OCI-LY7 (cell line): ENCODE measurements around the gene PKN1. TPM values are rescaled to one million over a fixed set of nuclear protein-coding genes. Genes with fewer than 3 reads are reported as not detected.

Source experiments
- BruUV-seq: library from RNA; stranded (reverse); fragments of 400-500 nt; replicated peaks from 2 replicates; lab custom pipeline; 2021; lab: Mats Ljungman, UMichigan
- CTCF ChIA-PET: fragments of 300-600 bp; sonication (Branson Sonifier 250); formaldehyde crosslinking; loops from one replicate; lab custom pipeline; 2022; ENCODE audit warnings: antibody characterized with exemption; ENCODE audit not compliant: unreplicated experiment; lab: Charles Lee
- POLR2A ChIA-PET: fragments of 300-600 bp; sonication (Branson Sonifier 250); formaldehyde crosslinking; loops from one replicate; lab custom pipeline; 2022; ENCODE audit warnings: antibody characterized with exemption; lab: Charles Lee
- DNase-seq: peaks from one replicate; pipeline ENCODE4 v3.0.0-alpha.2; 2015; ENCODE audit warnings: low spot score
- H2AFZ ChIP-seq: fragments of 200-600 bp; sonication (generic), shearing (Covaris generic); 2 replicates; pipeline ENCODE4 v1.6.1; 2014; ENCODE audit warnings: mild to moderate bottlenecking, antibody characterized with exemption, low read length, moderate library complexity
- H3K27ac ChIP-seq: fragments of 200-600 bp; sonication (generic); 2 replicates; pipeline ENCODE4 v1.5.1; 2014; ENCODE audit warnings: mixed run types, low read depth, mild to moderate bottlenecking, moderate library complexity, low read length, inconsistent platforms; ENCODE audit not compliant: poor library complexity, severe bottlenecking
- H3K36me3 ChIP-seq: fragments of 200-600 bp; sonication (generic); 2 replicates; pipeline ENCODE4 v1.6.1; 2014; ENCODE audit warnings: mild to moderate bottlenecking, antibody characterized with exemption, low read length, moderate library complexity, mixed read lengths; ENCODE audit not compliant: insufficient read depth
- H3K4me1 ChIP-seq: fragments of 200-600 bp; sonication (generic); 2 replicates; pipeline ENCODE4 v1.5.1; 2014; ENCODE audit warnings: mild to moderate bottlenecking, low read length; ENCODE audit not compliant: insufficient read depth, poor library complexity, severe bottlenecking
- H3K4me2 ChIP-seq: fragments of 200-600 bp; sonication (generic); 2 replicates; pipeline ENCODE4 v1.6.1; 2014; ENCODE audit warnings: mild to moderate bottlenecking, low read length
- H3K4me3 ChIP-seq: fragments of 200-600 bp; sonication (generic); 2 replicates; pipeline ENCODE4 v1.5.1; 2014; ENCODE audit warnings: mild to moderate bottlenecking, low read depth, low read length; ENCODE audit not compliant: poor library complexity, severe bottlenecking
- H3K79me2 ChIP-seq: fragments of 200-600 bp; sonication (generic); 2 replicates; pipeline ENCODE4 v1.6.1; 2016; ENCODE audit warnings: low read depth, mild to moderate bottlenecking, low read length, moderate library complexity, mixed read lengths; ENCODE audit not compliant: insufficient read depth
- H3K9me2 ChIP-seq: fragments of 200-600 bp; sonication (generic); 2 replicates; pipeline ENCODE4 v1.6.1; 2016; ENCODE audit warnings: mild to moderate bottlenecking, low read length, mixed read lengths; ENCODE audit not compliant: insufficient read depth
- H3K9me3 ChIP-seq: fragments of 200-600 bp; sonication (generic); 2 replicates; pipeline ENCODE4 v1.6.1; 2014; ENCODE audit warnings: mild to moderate bottlenecking, mixed run types, low read length, mixed read lengths
- H4K20me1 ChIP-seq: fragments of 200-600 bp; sonication (generic); 2 replicates; pipeline ENCODE4 v1.6.1; 2014; ENCODE audit warnings: mild to moderate bottlenecking, antibody characterized with exemption, low read length, moderate library complexity, mixed read lengths; ENCODE audit not compliant: insufficient read depth
- CTCF ChIP-seq: fragments of 200-600 bp; sonication (generic); conservative IDR thresholded peaks from 2 replicates; pipeline ENCODE4 v1.5.1; 2014; ENCODE audit warnings: mild to moderate bottlenecking, antibody characterized with exemption, low read length, moderate library complexity, mixed read lengths
- EZH2phosphoT487 ChIP-seq: fragments of 200-600 bp; sonication (generic); IDR thresholded peaks from 2 replicates; pipeline ENCODE4 v1.6.1; 2018; ENCODE audit warnings: low read depth, borderline replicate concordance, mild to moderate bottlenecking, mixed run types, antibody characterized with exemption, low read length, moderate library complexity, mixed read lengths
- intact Hi-C: fragments of 100-400 bp; cut with micrococcal nuclease; formaldehyde crosslinking; loops from one replicate; pipeline ENCODE4 v1.10.0; 2022; ENCODE audit not compliant: unreplicated experiment
- total RNA-seq, 2 experiments: library from RNA; depleted of rRNA in 1 of 2; stranded (reverse); fragments of >200 nt in 1 of 2; shearing (Covaris generic) in 1 of 2; gene quantifications; 2 replicates each; pipeline ENCODE4 v1.2.3, GENCODE V29; 2014 to 2022

Gene PKN1
- total RNA-seq, 2 experiments from 2014 or later: 117 to 233 TPM

- Histone ChIP-seq H4K20me1 (peaks cover 27% of the 10 kb centered on the region), H3K4me2 (peak overlapping the region; percentile 90), H2AFZ (no peak overlapping the region), H3K27ac (peak overlapping the region; percentile 87), H3K4me1 (peaks cover 42% of the 10 kb centered on the region), H3K9me2 (no peaks in the 10 kb centered on the region), H3K4me3 (peak overlapping the region; percentile 89), H3K79me2 (peaks cover 52% of the 10 kb centered on the region), H3K9me3 (no peaks in the 10 kb centered on the region), H3K36me3 (peaks cover 48% of the 10 kb centered on the region)
- no TSS peak for BruUV-seq
- CTCF ChIA-PET: no interaction called here
- intact Hi-C loops: loop anchor here (1.0 kb wide), 1 partner anchor 15 kb away; the partner anchor contains the start of gene PKN1
- no peak for TF ChIP-seq EZH2phosphoT487
- no peak for TF ChIP-seq CTCF
- POLR2A ChIA-PET: interaction anchor here (0.8 kb wide), 1 partner anchor 62 kb away, joined by 4 read pairs; no protein-coding TSS in a partner anchor
- DNase-seq: peak; percentile 85
Measured at GRCh38 chr19:14418856-14419105, 14.3 kb upstream of the PKN1 start.

- peaks cover 42% of the 10 kb centered on the region for H3K4me1 ChIP-seq
- peak within 1 kb of the TSS; percentile 56; the same call in 1 of the 2 replicates for H2AFZ ChIP-seq
- no TSS peak for BruUV-seq
- H3K36me3 ChIP-seq: peaks cover 45% of the 10 kb centered on the region
- peak within 1 kb of the TSS; percentile 89 for H3K4me3 ChIP-seq
- POLR2A ChIA-PET: interaction anchor here (0.6 to 1.2 kb wide), 5 partner anchors 10 to 1394 kb away, joined by 3 to 7 read pairs (median 3); no protein-coding TSS in a partner anchor
- peaks cover 24% of the 10 kb centered on the region for H4K20me1 ChIP-seq
- intact Hi-C loops: loop anchor here (1.0 kb wide), 1 partner anchor 14 kb away; the partner anchor contains the start of gene PKN1
- H3K27ac ChIP-seq: peak within 1 kb of the TSS; percentile 87
- no peaks in the 10 kb centered on the region for H3K9me3 ChIP-seq
- CTCF ChIA-PET: interaction anchor here (1.1 kb wide), 1 partner anchor 13 kb away, joined by 3 read pairs; no protein-coding TSS in a partner anchor
- peak within 1 kb of the TSS; percentile 90 for H3K4me2 ChIP-seq
- TF ChIP-seq CTCF (no peak), EZH2phosphoT487 (no peak)
- H3K9me2 ChIP-seq: no peaks in the 10 kb centered on the region
- H3K79me2 ChIP-seq: peaks cover 47% of the 10 kb centered on the region
- DNase-seq: peak; percentile 100
Measured at GRCh38 chr19:14419106-14419813, 13.8 kb upstream of the PKN1 start, which contains the start of gene DDX39A. Gene DDX39A (minus strand): TSS chr19:14419341. CDS start chr19:14413220, 6,121 bp downstream.

- BruUV-seq: no TSS peak
- POLR2A ChIA-PET: no interaction called here
- H3K9me3 ChIP-seq: no peaks in the 10 kb centered on the region
- H3K4me3 ChIP-seq: no peak overlapping the region
- H3K27ac ChIP-seq: no peak overlapping the region
- H2AFZ ChIP-seq: no peak overlapping the region
- TF ChIP-seq EZH2phosphoT487: no peak
- no peak for TF ChIP-seq CTCF
- H3K79me2 ChIP-seq: no peaks in the 10 kb centered on the region
- H4K20me1 ChIP-seq: no peaks in the 10 kb centered on the region
- CTCF ChIA-PET: interaction anchor here (0.6 kb wide), 1 partner anchor 19 kb away, joined by 3 read pairs; no protein-coding TSS in a partner anchor
- intact Hi-C loops: no loop called here
- peaks cover 8% of the 10 kb centered on the region for H3K4me1 ChIP-seq
- no peak overlapping the region for H3K4me2 ChIP-seq
- H3K9me2 ChIP-seq: no peaks in the 10 kb centered on the region
- no peaks in the 10 kb centered on the region for H3K36me3 ChIP-seq
- DNase-seq: no peak
Measured at GRCh38 chr19:14425696-14426138, 7.4 kb upstream of the PKN1 start.
